GM12878 (cell line): ENCODE data around the gene ATP6V1G1. TPM values are rescaled to one million over a fixed set of nuclear protein-coding genes. Genes with fewer than 3 reads are reported as not detected.

Source experiments
- ATAC-seq: fragments of 200-7000 bp; cut with Tn5 transposase; 3 replicates; pipeline ENCODE4 v1.9.1; 2020; ENCODE audit warnings: mild to moderate bottlenecking, moderate library complexity
- BruUV-seq: library from RNA; stranded (reverse); fragments of 400-500 nt; replicated peaks from 2 replicates; lab custom pipeline; 2021; lab: Mats Ljungman, UMichigan
- CTCF ChIA-PET: fragments of 300-600 bp; sonication (Branson Sonifier 250); formaldehyde crosslinking; extraction: SDS; loops from one replicate; lab custom pipeline; 2021; ENCODE audit warnings: inconsistent platforms; lab: Yijun Ruan, JAX
- POLR2A ChIA-PET: fragments of 350-600 bp; formaldehyde crosslinking; extraction: SDS; loops from one replicate; lab custom pipeline; 2021; ENCODE audit warnings: inconsistent platforms; lab: Charles Lee
- RAD21 ChIA-PET: fragments of 300-600 bp; sonication (Branson Sonifier 250); formaldehyde crosslinking; loops from one replicate; lab custom pipeline; 2023; ENCODE audit warnings: antibody characterized with exemption; ENCODE audit not compliant: unreplicated experiment; lab: Charles Lee
- SMC1A ChIA-PET: fragments of 300-600 bp; sonication (Branson Sonifier 250); formaldehyde crosslinking; loops from one replicate; lab custom pipeline; 2023; ENCODE audit not compliant: unreplicated experiment, uncharacterized antibody; lab: Charles Lee
- DNase-seq: peaks from one replicate; pipeline ENCODE4 v3.0.0-alpha.2; 2011; ENCODE audit warnings: low read depth, low spot score
- FAIRE-seq: peaks from 3 replicates; lab custom pipeline; 2011; peaks lifted over from hg19 to GRCh38; lab: Jason Lieb, UNC
- H2AFZ ChIP-seq: 2 replicates; pipeline ENCODE4 v1.6.0; 2011; ENCODE audit warnings: low read depth, low read length, control low read depth; ENCODE audit not compliant: control insufficient read depth
- H3K27ac ChIP-seq: 2 replicates; pipeline ENCODE4 v1.5.1; 2011; ENCODE audit warnings: control low read depth; ENCODE audit not compliant: control insufficient read depth, insufficient read depth
- H3K27me3 ChIP-seq, 2 experiments: replicated peaks in 1 of 2; 2 replicates each; pipeline versions ENCODE4 v1.6.0 to v1.6.1; 2011; ENCODE audit warnings: low read length in 1 of 2; ENCODE audit not compliant: control insufficient read depth in 2 of 2, insufficient read depth in 2 of 2
- H3K36me3 ChIP-seq, 2 experiments: 2 replicates each; pipeline ENCODE4 v1.5.1; 2011; ENCODE audit warnings: low read length in 1 of 2; ENCODE audit not compliant: control insufficient read depth in 2 of 2, insufficient read depth in 2 of 2
- H3K4me1 ChIP-seq: 2 replicates; pipeline ENCODE4 v1.6.1; 2011; ENCODE audit warnings: mild to moderate bottlenecking, low read length, moderate library complexity, mixed read lengths; ENCODE audit not compliant: control insufficient read depth, insufficient read depth
- H3K4me2 ChIP-seq: 2 replicates; pipeline ENCODE4 v1.6.0; 2011; ENCODE audit warnings: control low read depth; ENCODE audit not compliant: control insufficient read depth, insufficient read depth
- H3K4me3 ChIP-seq: fragments of 200-600 bp; sonication (generic); 2 replicates; pipeline ENCODE4 v1.5.1; 2016
- H3K79me2 ChIP-seq: 2 replicates; pipeline ENCODE4 v1.6.0; 2011; ENCODE audit warnings: low read length; ENCODE audit not compliant: control insufficient read depth, insufficient read depth
- H3K9ac ChIP-seq: 2 replicates; pipeline ENCODE4 v1.8.0; 2011; ENCODE audit warnings: low read length, control low read depth, mixed read lengths; ENCODE audit not compliant: control insufficient read depth, insufficient read depth
- H3K9me3 ChIP-seq: replicated peaks from 3 replicates; pipeline ENCODE4 v1.5.1; 2011; ENCODE audit warnings: mild to moderate bottlenecking, low read length; ENCODE audit not compliant: control insufficient read depth, insufficient read depth
- H4K20me1 ChIP-seq: 2 replicates; pipeline ENCODE4 v1.6.0; 2011; ENCODE audit not compliant: control insufficient read depth, insufficient read depth
- BCL11A ChIP-seq: IDR thresholded peaks from 2 replicates; pipeline ENCODE4 v1.6.1; 2011; ENCODE audit warnings: low read depth, low read length
- CBFB ChIP-seq: IDR thresholded peaks from 2 replicates; pipeline ENCODE4 v1.6.1; 2016; ENCODE audit warnings: antibody characterized with exemption, low read depth
- CEBPZ ChIP-seq: fragments of 150-350 bp; IDR thresholded peaks from 2 replicates; pipeline ENCODE4 v1.6.1; 2016; ENCODE audit warnings: low read depth, low read length
- DPF2 ChIP-seq: fragments of 450-650 bp; IDR thresholded peaks from 2 replicates; pipeline ENCODE4 v1.6.1; 2017; ENCODE audit warnings: mild to moderate bottlenecking
- FOXM1 ChIP-seq: IDR thresholded peaks from 2 replicates; pipeline ENCODE4 v1.6.1; 2012; ENCODE audit warnings: low read depth, mild to moderate bottlenecking, inconsistent platforms, low read length, moderate library complexity
- IRF4 ChIP-seq: IDR thresholded peaks from 2 replicates; pipeline ENCODE4 v1.6.1; 2011; ENCODE audit warnings: low read depth, low read length
- MXI1 ChIP-seq: fragments of 150-350 bp; IDR thresholded peaks from 2 replicates; pipeline ENCODE4 v1.6.1; 2011; ENCODE audit warnings: low read depth, mild to moderate bottlenecking, inconsistent platforms, low read length, improper control_type of control experiment
- RFX5 ChIP-seq: IDR thresholded peaks from 2 replicates; pipeline ENCODE4 v1.6.1; 2011; ENCODE audit warnings: low read depth, low read length, improper control_type of control experiment
- SMC3 ChIP-seq: IDR thresholded peaks from 2 replicates; pipeline ENCODE4 v1.6.1; 2011; ENCODE audit warnings: low read length, improper control_type of control experiment, borderline replicate concordance
- STAT1 ChIP-seq: fragments of 450-650 bp; conservative IDR thresholded peaks from 2 replicates; pipeline ENCODE4 v1.6.1; 2014; ENCODE audit warnings: antibody characterized with exemption, mild to moderate bottlenecking
- ZNF217 ChIP-seq: fragments of 450-650 bp; IDR thresholded peaks from 2 replicates; pipeline ENCODE4 v1.6.1; 2017; ENCODE audit warnings: antibody characterized with exemption, mild to moderate bottlenecking
- WGBS: methylation state at CpG from one replicate; pipeline ENCODE4 v1.1.6; 2016; ENCODE audit warnings: low lambda C conversion rate; ENCODE audit not compliant: insufficient replicate concordance, insufficient coverage; ENCODE audit errors: missing lambda C conversion rate; 5-methylcytosine and 5-hydroxymethylcytosine counted together
- in situ Hi-C: fragments of 300-500 bp; cut with MboI; formaldehyde crosslinking; loops from 9 replicates; pipeline ENCODE4 v1.14.3; 2018; ENCODE audit warnings: mixed read lengths
- intact Hi-C: fragments of 100-400 bp; cut with micrococcal nuclease; formaldehyde crosslinking; loops from one replicate; pipeline ENCODE4 v1.14.2; 2022; ENCODE audit not compliant: unreplicated experiment
- polyA plus RNA-seq, 11 experiments: library from polyadenylated mRNA; depleted of rRNA in 4 of 11; unstranded in 6 of 11; stranded (reverse) in 5 of 11; fragments of >200 nt; fragmentation: Nextera tagmentation in 4 of 11; fragmentation: Illumina TruSeq in 1 of 11; extraction: Ambion mirVana in 4 of 11; extraction: Trizol in 1 of 11; gene quantifications; 1 replicate in 1 of 11; 2 replicates in 10 of 11; pipeline versions ENCODE4 v1.2.1 to v1.2.3, GENCODE V29; 2011 to 2016; ENCODE audit warnings: inconsistent platforms in 2 of 11, missing spikeins in 2 of 11, low read depth in 1 of 11
- total RNA-seq, 4 experiments: library from RNA; depleted of rRNA in 3 of 4; stranded (reverse); fragments of >200 nt in 3 of 4; fragmentation: Illumina TruSeq in 1 of 4; extraction: Trizol in 1 of 4; gene quantifications; 2 replicates each; pipeline versions ENCODE4 v1.2.1 to v1.2.3, GENCODE V29; 2013 to 2021
- TF ChIP-seq, protein P1 (sequence below): IDR thresholded peaks from 2 replicates; pipeline ENCODE4 v1.6.1; 2011; ENCODE audit warnings: borderline replicate concordance, low read depth, mild to moderate bottlenecking, moderate library complexity, low read length; ENCODE audit not compliant: insufficient read depth, poor library complexity, severe bottlenecking

The ATP6V1G1 gene
- total and polyA plus RNA-seq, 10 of the 15 experiments (the other 5 are each of a cell fraction or from before 2014, with no cell fraction given): 34.2 to 204 (median 82.5) TPM

DNA sequence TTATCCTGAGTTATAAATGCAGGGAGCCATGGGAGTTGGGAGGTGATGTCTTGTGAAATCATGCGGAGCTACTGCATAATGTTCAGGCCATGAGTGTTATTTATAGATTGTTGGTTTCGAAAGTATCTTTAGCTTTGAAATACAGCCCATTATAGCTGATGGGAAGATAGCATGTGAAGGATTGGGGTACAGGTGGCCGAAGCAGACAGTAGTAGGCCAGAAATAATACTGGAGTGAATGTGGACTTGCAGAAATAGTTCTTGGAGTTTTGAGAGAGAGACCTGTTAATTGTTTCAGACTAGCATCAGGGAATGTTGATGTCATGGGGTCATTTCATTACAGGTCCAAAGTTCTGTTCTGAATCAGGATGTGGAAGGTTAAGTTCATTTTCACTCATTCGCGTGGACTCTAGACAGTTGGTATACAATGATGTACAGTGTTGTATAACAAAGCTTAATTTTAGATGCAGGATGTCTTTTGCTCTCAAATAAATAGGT is 3.8 kb downstream of the ATP6V1G1 start (continued):
- TF ChIP-seq DPF2 (no peak), CBFB (no peak), ZNF217 (0 out of 2 replicates have a peak, but pooled peaks have one; percentile 51), BCL11A (no peak), STAT1 (no peak), IRF4 (peak; percentile 16; the same call in 1 of the 2 replicates), SMC3 (no peak), RFX5 (no peak), MXI1 (0 out of 2 replicates have a peak, but pooled peaks have one; percentile 36)
- TF ChIP-seq, protein P1, sequence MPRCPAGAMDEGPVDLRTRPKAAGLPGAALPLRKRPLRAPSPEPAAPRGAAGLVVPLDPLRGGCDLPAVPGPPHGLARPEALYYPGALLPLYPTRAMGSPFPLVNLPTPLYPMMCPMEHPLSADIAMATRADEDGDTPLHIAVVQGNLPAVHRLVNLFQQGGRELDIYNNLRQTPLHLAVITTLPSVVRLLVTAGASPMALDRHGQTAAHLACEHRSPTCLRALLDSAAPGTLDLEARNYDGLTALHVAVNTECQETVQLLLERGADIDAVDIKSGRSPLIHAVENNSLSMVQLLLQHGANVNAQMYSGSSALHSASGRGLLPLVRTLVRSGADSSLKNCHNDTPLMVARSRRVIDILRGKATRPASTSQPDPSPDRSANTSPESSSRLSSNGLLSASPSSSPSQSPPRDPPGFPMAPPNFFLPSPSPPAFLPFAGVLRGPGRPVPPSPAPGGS: no peak

DNA sequence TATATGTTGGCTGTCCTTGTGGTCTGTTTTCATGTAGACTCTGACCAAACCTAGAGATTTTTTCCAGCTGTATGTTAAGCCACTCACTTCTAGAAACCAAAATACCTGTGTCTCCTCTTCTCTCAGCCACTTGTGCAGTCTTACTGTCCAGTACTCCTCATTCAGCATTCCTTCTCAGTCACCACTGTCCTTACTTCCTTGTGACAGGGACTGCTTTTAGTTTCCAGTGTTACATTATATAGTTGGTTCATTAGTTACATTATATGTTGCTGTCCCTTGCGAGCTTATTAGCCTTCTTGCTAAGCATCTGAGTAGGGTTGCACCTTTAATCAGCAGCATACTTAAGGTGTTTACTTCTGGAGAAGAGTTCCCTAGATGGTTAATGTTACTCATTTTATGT is 4.3 kb downstream of the ATP6V1G1 start:
- Histone ChIP-seq H3K27ac (peak overlapping the region; percentile 54; the same call in 1 of the 2 replicates), H3K9me3 (no peaks in the 10 kb centered on the region), H3K9ac (0 out of 2 replicates have a peak overlapping the region, but pooled peaks have one; percentile 7), H4K20me1 (no peaks in the 10 kb centered on the region; the same call in 1 of the 2 replicates), H3K4me2 (peak overlapping the region; percentile 82), H3K36me3 (peaks cover 7 to 21% of the 10 kb centered on the region in 2 experiments; a peak in 3 of 4 replicates), H3K79me2 (peaks cover 63% of the 10 kb centered on the region), H3K27me3 (no peaks in the 10 kb centered on the region), H3K4me3 (peak overlapping the region; percentile 71), H2AFZ (no peak overlapping the region), H3K4me1 (no peaks in the 10 kb centered on the region; the same call in 1 of the 2 replicates)
- ChIA-PET POLR2A (interaction anchor here (0.6 to 6.9 kb wide), 14 partner anchors 14 to 205 kb away, joined by 3 to 68 read pairs (median 6); partner anchors contain the start of gene TMEM268), RAD21 (interaction anchor here (0.7 to 7.0 kb wide), 28 partner anchors 13 to 196 kb away, joined by 3 to 187 read pairs (median 4); partner anchors contain the start of genes TEX53, TMEM268 and WHRN), CTCF (interaction anchor here (0.6 to 7.4 kb wide), 41 partner anchors 9 to 202 kb away, joined by 3 to 277 read pairs (median 6); partner anchors contain the start of genes TEX53 and TMEM268), SMC1A (interaction anchor here (0.6 to 7.8 kb wide), 28 partner anchors 8 to 208 kb away, joined by 3 to 189 read pairs (median 8); no protein-coding TSS in a partner anchor)
- no peak for FAIRE-seq
- intact Hi-C loops (loop anchor here (1.0 to 5.0 kb wide), 3 partner anchors 15 to 185 kb away; no protein-coding TSS in a partner anchor), in situ Hi-C loops (loop anchor here (5.0 kb wide), 1 partner anchor 60 kb away; no protein-coding TSS in a partner anchor)
- 55% methylated on average over 1 of the region's 1 CpG for WGBS
- BruUV-seq: no TSS peak
- no peak for DNase-seq
- no peak for TF ChIP-seq FOXM1
- no peak for TF ChIP-seq CEBPZ
- no peak for ATAC-seq
